Sigmoid colon (tissue), 7 donors: ENCODE data around the gene ANO3. TPM values are rescaled to one million over a fixed set of nuclear protein-coding genes. Genes with fewer than 3 reads are reported as not detected.

Experiments used
- DNase-seq: peaks from one replicate; pipeline ENCODE4 v3.0.0-alpha.2; 2019
- H3K27ac ChIP-seq, 4 donors: fragments of 200-600 bp; sonication (generic); one replicate each; pipeline ENCODE4 v1.5.1; 2016 to 2019; ENCODE audit warnings: mild to moderate bottlenecking in 1 of 4
- H3K27me3 ChIP-seq, 3 donors: fragments of 200-600 bp; sonication (generic); one replicate each; pipeline ENCODE4 v1.5.1; 2019; ENCODE audit warnings: mild to moderate bottlenecking in 1 of 3
- H3K36me3 ChIP-seq, 4 donors: fragments of 200-600 bp; sonication (generic); one replicate each; pipeline ENCODE4 v1.5.1; 2016 to 2019
- H3K4me1 ChIP-seq, 4 donors: fragments of 200-600 bp; sonication (generic); one replicate each; pipeline ENCODE4 v1.5.1; 2017 to 2019
- H3K4me3 ChIP-seq, 4 donors: fragments of 200-600 bp; sonication (generic); one replicate each; pipeline ENCODE4 v1.5.1; 2017 to 2019; ENCODE audit warnings: mild to moderate bottlenecking in 2 of 4, moderate library complexity in 1 of 4
- H3K9me3 ChIP-seq, 4 donors: fragments of 200-600 bp in 3 of 4; sonication (generic) in 3 of 4; one replicate each; pipeline versions ENCODE4 v1.5.1 to v1.6.1; 2013 to 2019
- EP300 ChIP-seq, 4 donors: sonication (generic); formaldehyde crosslinking; IDR thresholded peaks; one replicate each; pipeline ENCODE4 v1.6.1; 2017; ENCODE audit warnings: antibody characterized with exemption in 4 of 4
- POLR2A ChIP-seq, 2 donors: fragments of 450-650 bp; IDR thresholded peaks; one replicate each; pipeline ENCODE4 v1.6.1; 2016; ENCODE audit warnings: antibody characterized with exemption in 2 of 2, mild to moderate bottlenecking in 2 of 2, moderate library complexity in 2 of 2
- POLR2AphosphoS5 ChIP-seq, 4 donors: sonication (generic); formaldehyde crosslinking; IDR thresholded peaks; one replicate each; pipeline ENCODE4 v1.6.1; 2017; ENCODE audit warnings: antibody characterized with exemption in 4 of 4
- WGBS, 2 donors: extraction: QIAGEN DNeasy Blood & Tissue Kit; methylation state at CpG; one replicate each; pipeline ENCODE4 v1.1.7; 2013; 5-methylcytosine and 5-hydroxymethylcytosine counted together
- intact Hi-C: fragments of 100-400 bp; cut with DNase I; formaldehyde crosslinking; loops from one replicate; pipeline ENCODE4 v1.15.1; 2023
- polyA plus RNA-seq, 3 donors: library from polyadenylated mRNA; stranded (reverse); fragments of 200-250 nt; gene quantifications; one replicate each; pipeline ENCODE4 v1.2.3, GENCODE V29; 2013
- total RNA-seq, 4 donors: library from RNA; depleted of rRNA; stranded (reverse); fragments of >200 nt; gene quantifications; one replicate each; pipeline ENCODE4 v1.1.0, GENCODE V29; 2016
- TF ChIP-seq, protein P1 (sequence below), 4 experiments: fragments of 450-650 bp in 3 of 4; fragments of 200-600 bp in 1 of 4; IDR thresholded peaks; one replicate each; pipeline ENCODE4 v1.5.1; 2016 to 2019; ENCODE audit warnings: antibody characterized with exemption in 4 of 4, mild to moderate bottlenecking in 3 of 4, moderate library complexity in 2 of 4
- donor health status: healthy with polysubstance abuse.
- donor health status: Bipolar disorder and iron deficiency.
- donor health status: healthy.

The ANO3 gene
- total and polyA plus RNA-seq, 7 donors = 0.04 to 0.71 (median 0.33) TPM; not detected in 2

DNA sequence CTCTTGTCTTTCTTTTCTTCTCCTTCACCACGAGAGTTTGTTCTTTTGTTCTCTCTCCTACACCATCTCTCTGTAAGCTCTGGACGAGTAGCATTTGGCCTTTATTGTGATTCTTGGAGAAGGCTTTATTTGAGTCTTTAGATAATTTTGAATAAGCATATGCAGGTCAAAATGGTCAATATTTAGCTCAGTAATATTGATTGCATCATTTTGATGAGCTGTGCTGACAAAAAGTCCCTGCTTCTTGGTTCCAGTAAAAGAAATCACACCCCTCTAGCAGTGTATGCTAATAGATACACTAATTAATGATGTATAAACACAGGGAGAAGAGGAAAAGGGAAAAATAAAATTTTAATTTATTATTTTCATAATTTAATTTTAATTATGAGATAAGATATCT, 266.0 kb downstream of the ANO3 start:
- no peak overlapping the region for H3K4me3 ChIP-seq
- WGBS, 2 donors = 83 to 84% methylated on average over 2 of the region's 2 CpGs
- no peaks in the 10 kb centered on the region for H3K27me3 ChIP-seq
- no peaks in the 10 kb centered on the region for H3K9me3 ChIP-seq
- intact Hi-C loops = no loop called here
- no peaks in the 10 kb centered on the region for H3K4me1 ChIP-seq
- DNase-seq = no peak
- no peak overlapping the region for H3K27ac ChIP-seq
- H3K36me3 ChIP-seq = no peaks in the 10 kb centered on the region
- TF ChIP-seq EP300 (IDR thresholded peaks at IDR 0.05) (no peak), POLR2AphosphoS5 (IDR thresholded peaks at IDR 0.05) (no peak), POLR2A (IDR thresholded peaks at IDR 0.05) (no peak)
- TF ChIP-seq, protein P1, sequence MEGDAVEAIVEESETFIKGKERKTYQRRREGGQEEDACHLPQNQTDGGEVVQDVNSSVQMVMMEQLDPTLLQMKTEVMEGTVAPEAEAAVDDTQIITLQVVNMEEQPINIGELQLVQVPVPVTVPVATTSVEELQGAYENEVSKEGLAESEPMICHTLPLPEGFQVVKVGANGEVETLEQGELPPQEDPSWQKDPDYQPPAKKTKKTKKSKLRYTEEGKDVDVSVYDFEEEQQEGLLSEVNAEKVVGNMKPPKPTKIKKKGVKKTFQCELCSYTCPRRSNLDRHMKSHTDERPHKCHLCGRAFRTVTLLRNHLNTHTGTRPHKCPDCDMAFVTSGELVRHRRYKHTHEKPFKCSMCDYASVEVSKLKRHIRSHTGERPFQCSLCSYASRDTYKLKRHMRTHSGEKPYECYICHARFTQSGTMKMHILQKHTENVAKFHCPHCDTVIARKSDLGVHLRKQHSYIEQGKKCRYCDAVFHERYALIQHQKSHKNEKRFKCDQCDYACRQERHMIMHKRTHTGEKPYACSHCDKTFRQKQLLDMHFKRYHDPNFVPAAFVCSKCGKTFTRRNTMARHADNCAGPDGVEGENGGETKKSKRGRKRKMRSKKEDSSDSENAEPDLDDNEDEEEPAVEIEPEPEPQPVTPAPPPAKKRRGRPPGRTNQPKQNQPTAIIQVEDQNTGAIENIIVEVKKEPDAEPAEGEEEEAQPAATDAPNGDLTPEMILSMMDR (IDR thresholded peaks at IDR 0.05) = no peak

DNA sequence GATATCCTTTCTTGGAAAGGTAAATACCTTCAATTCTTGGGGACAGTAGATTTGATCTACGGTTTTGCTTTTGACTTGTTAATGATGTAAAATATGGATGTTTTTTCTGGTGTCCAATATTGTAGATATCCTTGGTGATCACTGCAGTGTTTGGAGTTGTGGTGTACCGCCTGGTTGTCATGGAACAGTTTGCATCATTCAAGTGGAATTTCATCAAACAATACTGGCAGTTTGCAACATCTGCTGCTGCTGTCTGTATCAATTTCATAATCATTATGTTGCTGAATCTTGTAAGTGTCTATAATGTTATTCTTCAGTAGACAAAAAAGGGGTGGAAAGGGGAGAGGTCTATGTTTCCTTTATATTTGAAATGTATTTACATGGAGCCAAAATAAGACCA, 267.5 kb downstream of the ANO3 start:
- Histone ChIP-seq H3K36me3 (no peaks in the 10 kb centered on the region), H3K27me3 (no peaks in the 10 kb centered on the region), H3K4me1 (no peaks in the 10 kb centered on the region), H3K4me3 (no peak overlapping the region), H3K27ac (no peak overlapping the region), H3K9me3 (no peaks in the 10 kb centered on the region)
- no peak for DNase-seq
- 63 to 85% methylated on average over 2 of the region's 2 CpGs for WGBS, 2 donors
- TF ChIP-seq POLR2A (IDR thresholded peaks at IDR 0.05) = no peak
- no peak for TF ChIP-seq POLR2AphosphoS5 (IDR thresholded peaks at IDR 0.05)
- no peak for TF ChIP-seq EP300 (IDR thresholded peaks at IDR 0.05)
- TF ChIP-seq, protein P1 (IDR thresholded peaks at IDR 0.05) = no peak
- intact Hi-C loops = no loop called here

DNA sequence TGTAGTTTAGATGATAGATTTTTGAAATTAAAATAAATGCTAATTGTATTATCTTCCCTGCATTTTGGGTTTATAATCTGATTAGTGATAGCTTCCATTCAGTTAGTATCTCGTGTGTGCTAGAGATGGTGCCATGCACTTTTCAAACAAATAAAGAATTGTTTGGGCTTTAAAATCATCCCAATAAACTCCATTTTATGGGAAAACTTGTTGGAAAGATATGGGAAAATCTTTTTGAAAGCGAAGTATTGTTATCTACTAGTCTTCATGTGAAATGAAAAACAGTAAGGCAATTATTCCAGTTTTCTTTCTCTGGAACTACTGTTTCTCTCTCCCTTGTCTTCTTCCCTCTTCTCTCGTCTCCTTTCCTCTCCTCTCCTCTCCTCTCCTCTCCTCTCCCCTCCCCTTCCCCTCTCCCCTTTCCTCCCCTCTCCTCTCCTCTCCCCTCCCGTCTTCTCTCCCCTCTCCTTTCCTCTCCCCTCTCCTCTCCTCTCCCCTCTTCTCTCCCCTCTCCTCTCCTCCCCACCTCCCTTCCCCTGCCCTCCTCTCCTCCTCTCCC, 268.0 kb downstream of the ANO3 start:
- DNase-seq = no peak
- H3K27ac ChIP-seq = no peak overlapping the region
- intact Hi-C loops = no loop called here
- H3K36me3 ChIP-seq = no peaks in the 10 kb centered on the region
- TF ChIP-seq POLR2A (IDR thresholded peaks at IDR 0.05) = no peak
- TF ChIP-seq, protein P1 (IDR thresholded peaks at IDR 0.05) = no peak
- H3K4me1 ChIP-seq = no peaks in the 10 kb centered on the region
- no peaks in the 10 kb centered on the region for H3K27me3 ChIP-seq
- no peak overlapping the region for H3K4me3 ChIP-seq
- H3K9me3 ChIP-seq = no peaks in the 10 kb centered on the region
- 34 to 64% methylated on average over 3 of the region's 4 CpGs for WGBS, 2 donors

GRCh38 chr11:26607725-26608506, 276.0 kb downstream of the ANO3 start:
- TF ChIP-seq EP300 (IDR thresholded peaks at IDR 0.05) (no peak), POLR2AphosphoS5 (IDR thresholded peaks at IDR 0.05) (no peak), POLR2A (IDR thresholded peaks at IDR 0.05) (no peak)
- TF ChIP-seq, protein P1 (IDR thresholded peaks at IDR 0.05) = no peak
- intact Hi-C loops = no loop called here

More at GRCh38 chr11:26607725-26608506, 276.0 kb downstream of the ANO3 start:
- Histone ChIP-seq H3K27ac (no peak overlapping the region), H3K36me3 (no peaks in the 10 kb centered on the region), H3K4me1 (no peaks in the 10 kb centered on the region), H3K9me3 (no peaks in the 10 kb centered on the region), H3K27me3 (no peaks in the 10 kb centered on the region), H3K4me3 (no peak overlapping the region)
- WGBS, 2 donors = 71 to 82% methylated on average over 7 of the region's 7 CpGs
- DNase-seq = no peak
